Erythroblast (primary cell): ENCODE results near the gene BMP2K.

Source experiments
- DNase-seq, 2 experiments: peaks; one replicate each; lab custom pipeline; 2025; lab: John Stamatoyannopoulos, UW
- GATA1 ChIP-seq: IDR thresholded peaks from 2 replicates; pipeline ENCODE4 v1.6.1; 2011; ENCODE audit warnings: low read depth, mild to moderate bottlenecking, control low read depth, low read length, moderate library complexity
- POLR2A ChIP-seq: IDR thresholded peaks from 2 replicates; pipeline ENCODE4 v1.6.1; 2011; ENCODE audit warnings: mild to moderate bottlenecking, low read length

Gene BMP2K

DNA sequence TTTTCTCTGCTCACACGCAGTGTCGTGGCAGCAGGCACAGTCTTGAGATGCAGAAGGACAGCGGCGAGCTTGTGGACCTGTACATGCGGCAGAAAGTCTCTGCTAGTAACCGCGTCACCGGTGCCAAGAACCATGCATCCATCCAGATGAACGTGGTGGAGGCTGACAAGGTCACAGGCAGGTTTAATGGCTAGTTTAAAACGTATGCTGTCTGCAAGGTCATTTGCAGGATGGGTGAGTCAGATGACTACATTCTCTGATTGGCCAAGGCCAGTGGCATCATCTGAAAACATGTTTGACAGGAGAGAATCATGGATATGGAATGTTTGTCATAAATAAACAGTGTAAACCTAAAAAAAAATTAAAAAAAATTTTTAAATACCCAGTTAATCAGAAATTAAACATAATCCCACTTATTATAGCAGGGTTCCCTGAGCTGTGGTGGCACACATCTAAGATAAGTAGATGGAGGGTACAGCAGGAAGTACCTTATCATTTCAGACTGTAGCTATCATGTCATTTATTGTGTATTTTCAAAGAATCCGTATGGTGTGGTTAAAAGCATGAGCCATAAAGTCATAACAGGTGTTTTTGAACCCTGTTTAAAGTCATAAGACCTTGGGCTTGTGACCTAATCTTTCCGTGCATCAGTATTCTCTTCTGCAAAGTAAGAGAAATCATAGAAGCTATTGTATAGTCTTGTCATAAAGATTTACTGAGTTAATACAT, 7.5 kb upstream of the BMP2K start:
- DNase-seq = peak; percentile 56 to 63

GRCh38 chr4:78770091-78770642, 6.0 kb upstream of the BMP2K start:
- DNase-seq = peak; percentile 71 to 87
- TF ChIP-seq POLR2A (no peak), GATA1 (no peak)

More for the DNA sequence above, 7.5 kb upstream of the BMP2K start:
- TF ChIP-seq POLR2A (no peak), GATA1 (no peak)

GRCh38 chr4:78772526-78773091, 3.5 kb upstream of the BMP2K start:
- TF ChIP-seq POLR2A = no peak
- TF ChIP-seq GATA1 = no peak
- peak; percentile 51 to 71 for DNase-seq

- TF ChIP-seq GATA1 (no peak), POLR2A (no peak)
- DNase-seq = peak in 1 of 2 experiments; percentile 63
These were observed 1.7 kb upstream of the BMP2K start for GRCh38 chr4:78774417-78774816.

DNA sequence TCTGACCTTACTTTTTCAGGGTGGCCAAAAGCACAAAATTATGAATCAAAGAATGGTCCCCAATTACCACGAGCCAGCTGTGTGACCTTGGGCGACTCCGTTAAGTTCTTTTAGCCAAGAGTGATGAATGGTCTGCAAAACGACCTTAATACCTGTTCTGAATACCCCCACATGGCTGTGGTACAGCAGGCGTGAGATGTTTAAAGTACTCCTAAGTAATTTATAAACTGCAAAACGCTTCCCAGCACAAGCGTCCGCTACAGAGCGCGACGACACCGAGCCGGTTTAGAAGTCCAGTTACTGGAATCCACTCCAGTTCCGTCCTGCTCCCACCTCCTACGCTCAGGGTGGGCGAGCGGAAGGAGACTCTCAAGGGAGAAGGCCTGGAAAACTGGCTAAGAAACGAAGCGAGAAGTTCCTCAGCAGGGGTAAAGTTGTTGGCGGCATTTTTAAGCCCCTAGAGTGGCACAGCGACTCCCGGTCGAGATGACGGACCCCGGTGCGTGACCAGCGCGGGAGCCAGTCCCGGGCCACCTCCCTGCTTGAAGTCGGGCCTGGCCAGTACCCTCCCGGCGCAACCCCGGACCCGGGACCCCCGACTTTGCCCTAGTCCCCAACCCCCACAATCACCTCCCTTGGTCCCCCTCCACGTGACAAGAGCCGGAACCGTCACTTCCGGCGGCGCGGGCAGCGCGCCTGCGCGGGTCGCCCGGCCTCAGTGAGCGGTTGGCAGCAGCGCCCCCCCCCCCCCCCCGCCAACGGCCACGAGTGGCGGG, 659 bp upstream of the BMP2K start:
- DNase-seq = peak; percentile 90 to 94
- TF ChIP-seq GATA1 (no peak), POLR2A (peak; percentile 82)

DNA sequence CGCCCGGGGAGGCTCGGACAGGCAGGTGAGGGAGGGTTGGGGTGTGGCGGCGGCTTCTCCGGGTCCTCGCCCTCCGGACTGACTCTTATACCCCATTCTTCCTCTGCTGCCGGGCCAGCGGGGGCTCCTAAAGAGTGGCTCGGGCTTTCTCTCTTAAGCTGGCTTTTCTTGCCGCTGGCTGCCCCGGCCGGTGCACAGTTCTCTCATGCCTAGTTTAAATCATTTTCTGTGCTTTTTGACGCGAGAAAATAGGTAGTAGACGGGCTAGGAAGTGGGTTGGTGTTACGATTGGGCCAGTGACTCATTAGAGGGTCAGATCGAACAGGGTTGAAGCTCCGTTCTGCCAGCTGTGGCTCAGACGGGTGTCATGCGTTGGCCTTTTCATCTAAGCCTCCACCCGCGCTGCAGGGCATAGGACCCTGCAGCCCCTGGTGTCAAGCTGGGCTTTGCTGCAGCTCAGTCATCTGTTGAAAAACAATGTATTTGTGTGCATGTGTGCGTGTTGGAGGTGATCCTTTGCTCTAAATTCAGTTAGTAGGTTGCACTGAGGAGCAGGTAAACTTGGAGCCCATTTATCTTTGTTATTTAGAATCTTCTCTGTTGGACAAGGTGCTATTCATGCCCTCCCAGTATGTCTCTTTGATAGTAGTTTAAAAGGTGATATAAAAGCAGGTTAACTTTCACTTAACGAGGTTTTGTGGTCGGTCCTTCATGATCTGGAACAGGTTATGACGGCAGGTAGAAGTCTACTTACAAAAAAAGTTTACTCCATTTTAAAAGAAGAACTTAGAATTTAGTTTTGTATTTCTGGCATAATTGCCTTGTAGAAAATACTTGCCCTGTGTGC, 802 bp downstream of the BMP2K start:
- peak; percentile 81 to 90 for DNase-seq
- TF ChIP-seq GATA1 (no peak), POLR2A (peak; percentile 89)

DNA sequence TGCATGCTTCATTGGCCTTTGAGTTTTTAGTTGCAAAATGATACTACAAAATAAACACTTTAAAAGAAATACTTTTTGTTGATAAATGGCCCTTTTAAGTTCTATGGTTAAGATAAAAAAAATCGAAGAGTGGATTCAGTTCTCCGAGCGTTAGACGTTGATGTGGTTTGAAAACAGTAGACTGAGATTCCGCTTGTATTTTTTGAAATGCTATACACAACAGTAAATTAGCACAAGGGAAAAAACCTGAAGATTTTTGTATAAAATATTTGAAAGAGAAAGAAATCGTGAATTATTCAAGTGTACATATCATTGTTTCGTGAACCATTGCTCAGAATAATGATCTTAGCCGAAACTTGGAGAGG, 1.4 kb downstream of the BMP2K start:
- DNase-seq = peak in 1 of 2 experiments; percentile 75
- TF ChIP-seq POLR2A = no peak
- TF ChIP-seq GATA1 = no peak

- TF ChIP-seq POLR2A (no peak), GATA1 (no peak)
These were observed 2.4 kb downstream of the BMP2K start for GRCh38 chr4:78778530-78778929.

GRCh38 chr4:78779280-78779679, 3.1 kb downstream of the BMP2K start:
- peak; percentile 20 for TF ChIP-seq POLR2A
- TF ChIP-seq GATA1 = no peak
- DNase-seq = peak; percentile 60 to 75

More at GRCh38 chr4:78778530-78778929, 2.4 kb downstream of the BMP2K start:
- peak in 1 of 2 experiments; percentile 73 for DNase-seq

DNA sequence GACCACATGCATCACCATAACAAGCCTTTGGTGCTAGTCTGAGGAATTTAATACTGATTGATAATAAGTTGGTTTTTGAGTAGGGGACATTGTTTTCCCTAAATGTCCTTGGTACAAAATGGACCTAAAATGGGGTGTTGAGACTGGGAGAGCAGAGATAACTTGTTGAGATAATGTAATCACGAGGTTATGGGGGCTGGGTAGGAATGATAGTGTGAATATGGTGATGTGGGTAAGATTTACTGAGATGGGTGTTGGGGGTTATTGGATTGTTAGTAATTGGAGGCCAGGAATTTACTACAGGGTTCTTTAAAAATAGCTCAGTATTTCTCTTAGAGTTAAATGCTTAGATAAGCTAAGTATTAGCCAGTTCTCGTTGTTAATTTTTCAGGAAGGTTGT, 3.9 kb downstream of the BMP2K start:
- TF ChIP-seq GATA1 = no peak
- no peak for TF ChIP-seq POLR2A
- peak; percentile 73 to 81 for DNase-seq

DNA sequence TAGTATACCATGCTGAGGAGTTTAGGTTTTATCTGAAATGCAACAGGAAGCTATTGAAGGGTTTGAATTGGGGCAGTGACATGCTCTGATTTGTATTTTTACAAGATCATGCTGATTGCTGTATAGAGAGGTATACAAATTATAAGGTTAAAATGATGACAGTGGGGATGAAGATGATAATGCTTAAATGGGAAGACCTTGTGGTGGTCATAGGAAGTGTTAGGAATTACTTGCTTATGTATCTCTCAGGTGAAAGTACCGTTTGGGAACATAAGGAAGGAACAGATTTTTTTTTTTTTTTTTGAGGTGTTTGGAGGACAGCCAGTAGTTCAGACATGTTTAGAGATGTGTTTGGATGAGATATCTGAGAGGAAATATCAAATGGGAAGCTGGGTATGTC, 5.0 kb downstream of the BMP2K start:
- TF ChIP-seq GATA1 (no peak), POLR2A (no peak)
- DNase-seq = peak in 1 of 2 experiments; percentile 53

GRCh38 chr4:78781924-78782323, 5.8 kb downstream of the BMP2K start:
- TF ChIP-seq POLR2A (no peak), GATA1 (no peak)
- no peak for DNase-seq

GRCh38 chr4:78784236-78784865, 8.2 kb downstream of the BMP2K start:
- TF ChIP-seq GATA1 (no peak), POLR2A (no peak)
- peak in 1 of 2 experiments; percentile 44 for DNase-seq
